Measurements from ENCODE around the gene VPS37C.
A peak's percentile ranks its signal among the peaks of the same experiment; 100 is the strongest.
"Not testable (repeated sequence)": the region's sequence is repeated elsewhere in the genome, so short reads cannot be mapped to it uniquely, and the experiment has no call there.

VPS37C gene

GRCh38 chr11:61115498-61116224 lies 45.6 kb downstream of the VPS37C start:
- no peak for DNase-seq

DNA sequence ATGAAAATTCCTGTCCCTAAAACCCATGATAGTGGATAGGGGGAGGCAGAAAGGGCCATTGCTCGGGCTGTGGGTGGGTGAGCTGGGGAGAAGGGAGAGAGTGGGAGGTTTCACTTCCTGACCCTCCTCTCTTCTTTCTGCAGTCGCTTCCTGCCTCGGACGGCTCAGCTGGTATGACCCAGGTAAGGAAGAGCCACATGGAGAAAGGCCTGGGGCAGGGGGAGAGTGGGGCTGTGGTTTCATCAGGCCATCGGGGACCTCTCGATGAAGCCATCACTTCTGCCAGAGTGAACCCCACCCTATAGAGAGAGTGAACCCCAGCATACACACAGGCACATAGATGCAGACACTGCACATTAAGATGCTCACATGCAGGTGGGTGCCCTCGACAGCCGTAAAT lies 46.3 kb downstream of the VPS37C start:
- DNase-seq: no peak

- DNase-seq: no peak
Measured at GRCh38 chr11:61113201-61113600, 48.0 kb downstream of the VPS37C start.

GRCh38 chr11:61112575-61112974 lies 48.7 kb downstream of the VPS37C start:
- DNase-seq: no peak

GRCh38 chr11:61111786-61112517 lies 49.3 kb downstream of the VPS37C start:
- DNase-seq: peak; percentile 72

GRCh38 chr11:61111050-61111435 lies 50.2 kb downstream of the VPS37C start:
- DNase-seq: no peak

- peak; percentile 62 for DNase-seq
Measured at GRCh38 chr11:61110255-61111049, 50.8 kb downstream of the VPS37C start.

DNA sequence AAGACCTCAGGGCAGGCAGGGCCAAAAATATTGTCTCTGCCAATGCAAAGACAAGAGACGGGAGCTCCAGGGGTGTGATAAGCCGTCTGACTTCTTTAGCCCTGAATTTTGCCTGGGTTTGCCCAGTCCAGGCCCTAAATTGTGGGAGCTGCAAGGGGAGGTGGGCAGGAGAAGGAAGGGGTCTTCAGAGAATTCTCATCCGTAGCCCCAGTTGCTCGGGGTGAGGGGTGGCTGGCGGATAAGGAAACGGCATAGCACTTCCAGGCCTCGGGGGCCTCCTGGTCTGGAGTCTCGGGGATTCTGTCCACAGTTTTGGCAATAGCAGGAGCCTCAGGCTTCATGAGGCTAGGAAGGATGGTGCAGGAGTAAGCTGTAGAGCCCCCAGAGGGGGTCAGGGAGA lies 51.6 kb downstream of the VPS37C start:
- DNase-seq: no peak

- no peak for DNase-seq
Measured at GRCh38 chr11:61108847-61109585, 52.2 kb downstream of the VPS37C start.

DNA sequence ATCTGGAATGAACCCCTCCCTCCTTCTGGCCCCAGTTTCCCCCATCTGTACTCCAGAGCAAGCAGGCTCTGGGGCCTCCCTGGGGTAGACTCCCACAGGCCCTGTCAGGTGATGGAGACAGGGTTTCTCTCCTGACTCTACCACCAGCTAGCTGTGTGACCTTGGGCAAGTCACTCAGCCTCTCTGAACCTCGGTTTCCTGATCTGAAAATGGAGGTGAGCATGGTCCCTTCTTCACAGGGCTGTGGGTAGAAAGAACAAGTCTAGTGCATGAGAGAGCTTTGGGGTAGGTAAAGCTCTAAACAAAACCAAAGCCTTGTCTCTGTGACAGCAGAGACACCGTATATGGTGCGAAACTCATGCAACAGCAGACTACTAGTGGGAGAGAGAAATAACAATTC lies 53.3 kb downstream of the VPS37C start:
- no peak for DNase-seq

- DNase-seq: peak; percentile 47
Measured at GRCh38 chr11:61106894-61107470, 54.2 kb downstream of the VPS37C start.

- DNase-seq: peak; percentile 24
Measured at GRCh38 chr11:61106296-61106695, 54.9 kb downstream of the VPS37C start.

DNA sequence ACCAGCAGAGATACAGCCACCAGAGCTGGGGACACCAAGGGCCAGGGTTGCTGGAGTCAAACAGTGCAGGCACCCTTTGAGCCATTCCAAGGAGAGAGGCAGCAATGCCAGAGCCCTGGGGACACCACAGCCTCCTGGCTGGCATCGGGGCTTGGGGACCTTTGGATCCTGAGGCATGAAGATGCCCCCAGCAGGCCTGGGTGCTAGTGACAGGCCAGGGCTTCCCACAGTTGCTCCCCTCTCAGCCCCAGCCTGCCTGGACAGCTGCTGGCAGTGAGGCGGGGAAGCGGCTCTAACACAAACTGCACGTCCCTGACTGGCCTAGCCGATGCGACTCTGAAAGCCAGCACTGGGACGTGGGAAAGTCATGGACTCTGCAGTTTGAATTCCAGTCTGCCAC lies 56.3 kb downstream of the VPS37C start:
- no peak for DNase-seq

DNA sequence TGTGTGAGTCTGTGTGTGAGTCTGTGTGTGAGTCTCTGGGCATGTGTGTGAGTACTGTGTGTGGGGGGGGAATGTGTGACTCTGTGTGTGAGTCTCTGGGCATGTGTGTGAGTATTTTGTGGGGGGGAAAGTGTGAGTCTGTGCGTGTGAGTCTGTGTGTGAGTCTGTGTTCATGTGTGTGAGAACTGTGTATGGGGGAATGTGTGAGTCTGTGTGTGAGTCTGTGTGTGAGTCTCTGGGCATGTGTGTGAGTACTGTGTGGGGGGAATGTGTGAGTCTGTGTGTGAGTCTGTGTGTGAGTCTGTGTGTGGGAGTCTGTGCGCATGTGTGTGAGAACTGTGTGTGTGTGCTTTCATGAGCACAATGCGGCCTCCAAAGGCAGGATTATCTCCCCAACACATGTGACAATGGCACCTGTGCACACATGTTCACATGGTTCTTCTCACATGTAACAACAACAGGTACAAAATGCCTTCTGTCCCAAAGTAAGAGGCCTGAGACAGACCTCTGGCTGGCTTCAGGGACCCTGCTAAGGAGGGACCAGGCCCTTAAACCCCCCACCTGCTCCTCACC lies 57.3 kb downstream of the VPS37C start:
- no peak for DNase-seq

GRCh38 chr11:61102667-61103571 lies 58.3 kb downstream of the VPS37C start:
- peak; percentile 54 for DNase-seq

DNA sequence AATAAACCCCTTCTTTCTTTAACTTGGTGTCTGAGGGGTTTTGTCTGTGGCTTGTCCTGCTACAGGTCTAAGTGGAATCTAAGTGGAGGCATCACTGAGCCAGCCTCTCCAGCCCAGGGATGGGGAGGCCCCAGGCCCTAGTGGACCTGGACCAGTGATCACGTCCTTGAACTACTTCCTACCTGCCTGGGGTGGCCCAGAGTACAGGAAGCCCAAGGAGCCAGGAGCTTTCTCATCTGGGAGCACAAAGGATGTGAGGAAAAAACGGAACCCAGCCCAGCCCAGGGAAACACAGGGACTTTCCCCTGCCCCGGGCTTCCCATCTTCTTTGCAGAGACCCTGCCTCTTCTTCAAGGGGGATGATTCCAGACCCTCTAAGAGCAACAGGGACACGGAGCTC lies 62.4 kb downstream of the VPS37C start:
- DNase-seq: no peak

GRCh38 chr11:61098261-61098660 lies 63.0 kb downstream of the VPS37C start:
- DNase-seq: not testable (repeated sequence)

- no peak for DNase-seq
Measured at GRCh38 chr11:61095021-61095420, 66.2 kb downstream of the VPS37C start.

GRCh38 chr11:61094167-61094566 lies 67.1 kb downstream of the VPS37C start:
- DNase-seq: not testable (repeated sequence)

DNA sequence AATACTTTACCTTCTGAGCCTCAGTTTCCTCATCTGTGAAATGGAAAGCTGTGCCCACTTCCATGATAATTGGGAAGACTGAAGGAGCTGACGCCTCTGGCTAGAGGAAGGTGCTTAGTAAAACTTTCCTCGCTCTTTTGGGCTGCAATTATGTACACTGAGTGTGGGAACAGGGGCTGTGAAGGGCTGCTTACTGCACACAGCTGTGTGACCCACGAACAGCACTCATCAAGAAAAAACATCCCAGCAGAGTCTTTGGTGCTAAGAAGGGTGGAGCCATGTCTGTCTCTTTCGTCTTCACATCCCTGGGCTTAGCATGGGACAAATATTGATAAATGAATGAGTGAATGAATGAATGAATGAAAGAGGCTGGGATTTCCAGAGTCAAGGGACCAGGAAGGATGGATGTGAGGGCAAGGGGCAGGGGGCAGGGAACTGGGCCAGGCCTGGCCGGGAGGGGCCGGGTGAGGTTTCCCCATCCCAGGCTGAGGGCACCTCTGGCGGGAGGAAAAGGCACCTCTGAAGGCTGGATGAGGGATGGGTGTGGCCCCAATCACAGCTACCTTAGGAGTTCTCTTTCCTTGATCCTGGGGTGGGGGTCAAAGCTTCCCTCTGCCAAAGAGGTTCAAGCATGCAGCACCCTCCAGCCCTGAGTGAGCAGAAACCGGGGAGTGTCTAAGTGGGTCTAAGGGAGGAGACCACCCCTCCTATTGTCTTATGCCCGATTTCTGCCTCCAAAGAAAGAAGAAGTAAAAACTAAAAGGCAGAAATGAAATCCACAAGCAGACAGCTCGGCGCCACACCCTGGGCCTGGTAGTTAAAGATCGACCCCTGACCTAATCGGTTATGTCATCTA lies 68.1 kb downstream of the VPS37C start:
- no peak for DNase-seq

All from CD4-positive, alpha-beta T cell treated with Interleukin-17A for 1 hour (primary cell).